NT2/D1 (cell line): Measurements from ENCODE around the gene OR14J1.

ENCODE experiments used
- DNase-seq: peaks from one replicate; pipeline ENCODE4 v3.0.0-alpha.2; 2011; ENCODE audit warnings: low read depth, low spot score
- H3K27me3 ChIP-seq: 2 replicates; pipeline ENCODE4 v1.6.0; 2011; ENCODE audit warnings: mild to moderate bottlenecking; ENCODE audit not compliant: insufficient read length, insufficient read depth
- H3K36me3 ChIP-seq: 2 replicates; pipeline ENCODE4 v1.6.1; 2011; ENCODE audit warnings: mild to moderate bottlenecking, low read length, mixed read lengths; ENCODE audit not compliant: insufficient read depth, insufficient read length
- H3K4me1 ChIP-seq: 2 replicates; pipeline ENCODE4 v1.5.1; 2011; ENCODE audit not compliant: insufficient read depth, insufficient read length
- H3K4me3 ChIP-seq: 2 replicates; pipeline ENCODE4 v1.5.1; 2011; ENCODE audit warnings: low read depth; ENCODE audit not compliant: insufficient read length
- H3K9ac ChIP-seq: 2 replicates; pipeline ENCODE4 v1.6.0; 2011; ENCODE audit warnings: low read depth; ENCODE audit not compliant: insufficient read length
- H3K9me3 ChIP-seq: 2 replicates; pipeline ENCODE4 v1.5.1; 2011; ENCODE audit warnings: mild to moderate bottlenecking, low read length; ENCODE audit not compliant: insufficient read depth
- SUZ12 ChIP-seq: IDR thresholded peaks from 2 replicates; pipeline ENCODE4 v1.6.1; 2011; ENCODE audit not compliant: insufficient read length, insufficient read depth; ENCODE audit errors: extremely low read depth
- YY1 ChIP-seq: IDR thresholded peaks from 2 replicates; pipeline ENCODE4 v1.6.1; 2011; ENCODE audit not compliant: insufficient read length, insufficient read depth
- ZNF274 ChIP-seq: IDR thresholded peaks from 2 replicates; pipeline ENCODE4 v1.6.1; 2011; ENCODE audit warnings: mild to moderate bottlenecking, low read depth, low read length

Gene OR14J1

GRCh38 chr6:29355603-29356002 is 54.1 kb downstream of the OR14J1 start:
- Histone ChIP-seq H3K4me3 (no peak overlapping the region), H3K9ac (no peak overlapping the region), H3K4me1 (no peaks in the 10 kb centered on the region), H3K9me3 (no peaks in the 10 kb centered on the region), H3K36me3 (no peaks in the 10 kb centered on the region), H3K27me3 (no peaks in the 10 kb centered on the region)
- TF ChIP-seq ZNF274, result no peak
- TF ChIP-seq YY1, result no peak
- TF ChIP-seq SUZ12, result no peak
- DNase-seq, result no peak
